WI38 (cell line): ENCODE results near the gene HOXA11.

Source experiments
- H3K4me3 ChIP-seq: 2 replicates; pipeline ENCODE4 v1.5.1; 2011; ENCODE audit warnings: low read depth, mild to moderate bottlenecking, control low read depth, low read length
- TF ChIP-seq, protein P1 (sequence below): IDR thresholded peaks from 2 replicates; pipeline ENCODE4 v1.5.1; 2012; ENCODE audit warnings: low read depth, mild to moderate bottlenecking, control low read depth, low read length

Gene HOXA11

DNA sequence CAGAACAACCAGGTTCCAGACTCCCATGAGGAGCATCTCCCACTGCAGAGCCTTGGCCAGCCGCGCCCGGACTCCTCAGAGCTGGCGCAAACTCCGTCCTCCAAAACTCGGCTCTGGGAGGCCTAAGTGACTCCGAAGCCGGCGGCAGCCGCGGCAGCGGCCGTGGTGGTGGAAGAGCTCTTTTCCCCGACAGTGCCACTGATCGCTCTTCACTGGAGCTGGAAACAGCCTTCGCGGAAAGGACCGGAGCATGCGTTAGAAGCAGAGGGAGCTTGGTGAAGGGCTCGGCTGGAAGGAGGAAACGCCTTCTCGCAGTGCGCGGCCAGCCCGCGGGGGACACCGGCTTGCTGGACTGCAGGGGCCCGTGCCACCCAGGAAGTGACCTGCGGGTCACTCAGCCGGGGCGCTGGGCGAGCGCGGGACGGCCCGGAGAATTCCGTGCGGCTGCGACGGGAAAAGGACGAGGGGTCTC is 19.9 kb upstream of the HOXA11 start:
- TF ChIP-seq, protein P1, sequence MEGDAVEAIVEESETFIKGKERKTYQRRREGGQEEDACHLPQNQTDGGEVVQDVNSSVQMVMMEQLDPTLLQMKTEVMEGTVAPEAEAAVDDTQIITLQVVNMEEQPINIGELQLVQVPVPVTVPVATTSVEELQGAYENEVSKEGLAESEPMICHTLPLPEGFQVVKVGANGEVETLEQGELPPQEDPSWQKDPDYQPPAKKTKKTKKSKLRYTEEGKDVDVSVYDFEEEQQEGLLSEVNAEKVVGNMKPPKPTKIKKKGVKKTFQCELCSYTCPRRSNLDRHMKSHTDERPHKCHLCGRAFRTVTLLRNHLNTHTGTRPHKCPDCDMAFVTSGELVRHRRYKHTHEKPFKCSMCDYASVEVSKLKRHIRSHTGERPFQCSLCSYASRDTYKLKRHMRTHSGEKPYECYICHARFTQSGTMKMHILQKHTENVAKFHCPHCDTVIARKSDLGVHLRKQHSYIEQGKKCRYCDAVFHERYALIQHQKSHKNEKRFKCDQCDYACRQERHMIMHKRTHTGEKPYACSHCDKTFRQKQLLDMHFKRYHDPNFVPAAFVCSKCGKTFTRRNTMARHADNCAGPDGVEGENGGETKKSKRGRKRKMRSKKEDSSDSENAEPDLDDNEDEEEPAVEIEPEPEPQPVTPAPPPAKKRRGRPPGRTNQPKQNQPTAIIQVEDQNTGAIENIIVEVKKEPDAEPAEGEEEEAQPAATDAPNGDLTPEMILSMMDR, result no peak
- H3K4me3 ChIP-seq, result no peak overlapping the region

DNA sequence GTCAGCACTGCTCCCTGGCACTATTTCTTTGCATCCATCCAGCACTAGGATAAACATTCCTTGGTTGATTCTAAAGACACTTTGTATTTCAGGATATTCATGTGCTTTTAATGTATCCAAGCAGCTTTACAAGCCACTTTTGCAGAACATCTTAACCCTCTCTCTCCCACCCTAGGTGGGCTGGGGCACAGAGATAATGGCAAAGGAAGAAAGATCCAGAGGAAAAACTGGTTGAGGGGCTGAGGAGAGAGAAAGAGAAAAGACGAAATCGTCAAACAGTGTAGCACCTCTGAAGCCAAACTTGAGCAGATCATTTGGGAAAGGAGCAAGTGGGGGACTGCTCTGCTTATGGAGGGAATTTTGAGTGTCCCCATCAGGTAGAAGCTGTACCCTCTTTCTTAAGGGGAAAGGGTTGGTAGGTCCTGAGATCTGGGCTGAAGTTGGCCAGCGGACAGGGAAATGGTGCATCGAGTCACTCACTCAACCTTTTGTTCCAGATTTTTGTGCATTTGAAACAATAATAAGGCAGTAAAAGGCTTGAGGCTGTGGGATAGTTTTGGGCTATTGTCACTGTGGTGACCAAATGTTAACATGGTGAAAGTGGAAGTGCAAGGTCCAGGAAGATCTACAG is 19.0 kb upstream of the HOXA11 start:
- TF ChIP-seq, protein P1, result no peak
- H3K4me3 ChIP-seq, result no peak overlapping the region

DNA sequence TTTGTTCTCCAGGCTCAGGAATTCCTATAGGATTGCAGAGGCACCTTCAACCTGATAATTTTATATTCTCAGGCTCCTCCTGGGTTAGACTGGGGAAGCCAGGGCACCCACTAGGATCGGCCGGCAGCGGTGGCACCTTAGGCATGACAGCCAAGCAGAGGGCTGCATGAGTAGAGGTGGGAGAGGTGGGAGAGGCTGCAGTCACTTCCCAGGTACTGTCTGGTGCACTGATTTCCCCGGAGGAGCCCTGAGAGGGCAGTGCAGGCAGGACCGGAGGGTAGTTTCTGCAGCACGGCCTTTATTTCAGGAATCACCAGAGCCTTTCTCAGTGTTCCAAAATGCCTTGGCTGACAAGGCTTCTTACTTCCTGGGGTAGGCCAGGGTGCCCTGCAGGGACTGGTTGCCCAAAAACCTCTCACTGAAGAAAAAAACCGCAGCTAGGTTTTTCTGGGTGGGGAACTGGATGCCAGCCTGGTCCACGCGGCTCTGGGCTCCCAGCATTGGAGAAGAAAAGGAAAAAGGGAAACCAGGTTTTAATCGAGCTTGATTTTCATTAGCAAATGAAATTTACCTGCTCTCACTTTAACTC is 18.4 kb upstream of the HOXA11 start:
- no peak overlapping the region for H3K4me3 ChIP-seq
- TF ChIP-seq, protein P1, result no peak

DNA sequence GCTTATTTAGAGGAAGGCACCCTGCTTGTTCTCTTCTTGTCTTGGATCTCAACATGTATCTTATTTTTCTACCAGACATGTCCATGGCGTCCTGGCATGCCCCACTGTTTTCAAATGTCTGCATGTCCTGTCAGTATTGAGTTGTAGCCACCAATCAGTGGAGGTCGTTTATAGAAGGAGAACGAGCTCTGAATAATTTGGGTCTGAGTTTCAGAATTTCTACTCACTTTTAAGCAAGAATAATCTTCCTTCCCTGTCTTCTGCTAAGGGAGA is 17.8 kb upstream of the HOXA11 start:
- TF ChIP-seq, protein P1, result no peak
- H3K4me3 ChIP-seq, result no peak overlapping the region

DNA sequence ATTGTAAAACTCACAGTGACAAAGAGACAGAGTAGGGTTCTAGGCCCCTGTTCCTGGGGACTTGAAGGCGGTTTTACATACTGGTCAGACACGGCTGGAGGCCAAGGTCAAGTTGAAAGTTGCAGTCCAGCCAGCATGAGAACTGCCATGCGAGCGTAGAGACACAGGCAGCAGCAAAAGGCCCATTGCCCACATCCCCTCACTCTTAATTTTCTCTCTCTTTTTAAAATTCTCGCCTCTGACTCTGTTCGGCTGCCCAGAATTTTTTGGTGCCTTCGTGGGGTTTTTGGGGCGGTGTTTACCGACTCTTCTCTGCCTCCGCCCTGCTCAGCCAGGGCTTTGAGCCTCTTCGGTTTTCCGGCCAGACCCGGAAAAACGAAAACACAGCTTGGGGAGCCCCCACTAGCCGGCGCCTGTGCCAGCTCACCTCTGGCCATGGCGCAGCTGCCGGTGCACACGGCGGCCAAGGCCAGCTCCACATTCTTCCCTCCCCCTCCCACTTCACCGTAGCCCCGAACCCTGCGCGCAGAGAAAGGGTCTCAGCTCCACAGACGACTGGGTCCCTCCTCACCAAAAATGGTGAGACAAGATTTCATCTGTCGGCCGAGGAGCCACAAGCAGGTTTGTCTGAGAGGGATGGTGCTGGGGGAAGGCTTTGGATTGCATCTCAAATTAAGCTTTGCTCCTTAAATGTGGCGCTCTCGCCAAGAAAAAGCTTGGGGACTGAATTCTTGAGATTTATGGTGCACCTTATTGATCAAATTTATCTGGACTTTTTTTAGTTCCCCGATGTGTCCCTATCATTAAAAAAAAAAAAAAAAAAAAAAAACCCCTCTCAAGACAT is 17.2 kb upstream of the HOXA11 start:
- H3K4me3 ChIP-seq, result no peak overlapping the region
- TF ChIP-seq, protein P1, result no peak

DNA sequence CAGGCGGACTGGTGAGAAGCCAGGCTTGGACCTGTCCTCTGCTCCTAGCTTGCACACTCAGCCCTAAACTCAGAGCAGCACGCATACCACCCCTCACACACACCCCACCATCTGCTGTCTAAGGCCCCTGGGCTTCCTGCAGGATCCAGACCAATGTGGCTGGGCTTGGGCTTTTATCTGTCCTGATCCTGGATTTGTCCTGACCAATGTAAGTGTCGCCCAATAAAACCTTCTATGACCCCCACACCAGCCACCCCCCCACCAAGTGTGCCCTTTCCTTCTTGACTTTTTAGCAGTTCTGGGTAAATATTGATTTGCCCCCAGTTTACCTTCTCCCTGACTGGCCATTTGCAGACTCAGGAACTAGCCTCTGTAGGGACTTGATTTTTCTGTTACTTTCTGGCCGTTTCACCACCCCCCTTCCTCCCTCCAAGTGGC is 16.6 kb upstream of the HOXA11 start:
- H3K4me3 ChIP-seq, result no peak overlapping the region

More for the DNA sequence above, 16.6 kb upstream of the HOXA11 start:
- TF ChIP-seq, protein P1, result no peak
